VCaP (cell line): ENCODE results near the gene SLC5A2.
"Not testable (repeated sequence)": the region's sequence is repeated elsewhere in the genome, so short reads cannot be mapped to it uniquely, and the experiment has no call there.

Experiments used
- H3K27ac ChIP-seq: fragments of 450-650 bp; 2 replicates; pipeline ENCODE4 v1.5.1; 2017
- CTCF ChIP-seq: fragments of 450-650 bp; conservative IDR thresholded peaks from 2 replicates; pipeline ENCODE4 v1.5.1; 2017; ENCODE audit warnings: mild to moderate bottlenecking, moderate library complexity

The SLC5A2 gene

GRCh38 chr16:31530405-31530804 lies 47.5 kb downstream of the SLC5A2 start:
- TF ChIP-seq CTCF, result no peak
- no peak overlapping the region for H3K27ac ChIP-seq

GRCh38 chr16:31531096-31531495 lies 48.2 kb downstream of the SLC5A2 start:
- TF ChIP-seq CTCF, result no peak
- H3K27ac ChIP-seq, result no peak overlapping the region

GRCh38 chr16:31532120-31532519 lies 49.2 kb downstream of the SLC5A2 start:
- no peak for TF ChIP-seq CTCF
- no peak overlapping the region for H3K27ac ChIP-seq

- H3K27ac ChIP-seq, result no peak overlapping the region
Observed at GRCh38 chr16:31532896-31533295, 50.0 kb downstream of the SLC5A2 start.

GRCh38 chr16:31535737-31536136 lies 52.8 kb downstream of the SLC5A2 start:
- TF ChIP-seq CTCF, result no peak
- H3K27ac ChIP-seq, result no peak overlapping the region

More at GRCh38 chr16:31532896-31533295, 50.0 kb downstream of the SLC5A2 start:
- TF ChIP-seq CTCF, result no peak

GRCh38 chr16:31536804-31537361 lies 54.0 kb downstream of the SLC5A2 start:
- TF ChIP-seq CTCF, result no peak
- no peak overlapping the region for H3K27ac ChIP-seq

- TF ChIP-seq CTCF, result no peak
- no peak overlapping the region for H3K27ac ChIP-seq
Observed at GRCh38 chr16:31537362-31538242, 54.7 kb downstream of the SLC5A2 start.

- not testable (repeated sequence) for H3K27ac ChIP-seq
Observed at GRCh38 chr16:31538243-31538598, 55.3 kb downstream of the SLC5A2 start.

- H3K27ac ChIP-seq, result not testable (repeated sequence)
Observed at GRCh38 chr16:31539762-31540161, 56.8 kb downstream of the SLC5A2 start.
